Hepatocyte (in vitro differentiated cells): ENCODE data around the gene CACNA1C.

Experiments used
- EZH2 ChIP-seq: fragments of 200-600 bp; sonication (generic); IDR thresholded peaks from 2 replicates; pipeline ENCODE4 v1.6.1; 2016; ENCODE audit warnings: antibody characterized with exemption, mild to moderate bottlenecking, borderline replicate concordance
- TF ChIP-seq, protein P1 (sequence below): fragments of 200-600 bp; sonication (generic); IDR thresholded peaks from 2 replicates; pipeline ENCODE4 v1.5.1; 2016; ENCODE audit warnings: antibody characterized with exemption, mild to moderate bottlenecking; ENCODE audit not compliant: poor library complexity

DNA sequence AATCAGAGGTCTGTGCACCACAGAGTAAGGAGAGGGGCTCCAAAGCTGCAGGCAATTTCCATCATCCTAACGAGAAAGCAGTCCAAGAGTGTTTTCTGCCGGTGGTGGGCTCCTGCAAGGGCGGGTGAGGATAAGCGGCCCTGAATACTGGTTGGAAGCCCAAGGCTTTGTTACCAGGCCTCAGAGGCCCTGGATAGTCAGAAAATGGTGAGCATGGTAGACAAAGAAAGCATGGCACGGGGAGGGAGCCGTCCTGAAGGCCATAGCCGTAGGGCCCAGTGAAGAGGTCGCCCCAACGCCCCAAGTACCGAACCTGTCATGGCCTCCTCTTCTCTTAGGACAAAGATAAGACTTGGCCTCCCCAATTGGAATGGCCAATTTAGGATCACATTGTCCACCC, 435.3 kb downstream of the CACNA1C start:
- TF ChIP-seq, protein P1, sequence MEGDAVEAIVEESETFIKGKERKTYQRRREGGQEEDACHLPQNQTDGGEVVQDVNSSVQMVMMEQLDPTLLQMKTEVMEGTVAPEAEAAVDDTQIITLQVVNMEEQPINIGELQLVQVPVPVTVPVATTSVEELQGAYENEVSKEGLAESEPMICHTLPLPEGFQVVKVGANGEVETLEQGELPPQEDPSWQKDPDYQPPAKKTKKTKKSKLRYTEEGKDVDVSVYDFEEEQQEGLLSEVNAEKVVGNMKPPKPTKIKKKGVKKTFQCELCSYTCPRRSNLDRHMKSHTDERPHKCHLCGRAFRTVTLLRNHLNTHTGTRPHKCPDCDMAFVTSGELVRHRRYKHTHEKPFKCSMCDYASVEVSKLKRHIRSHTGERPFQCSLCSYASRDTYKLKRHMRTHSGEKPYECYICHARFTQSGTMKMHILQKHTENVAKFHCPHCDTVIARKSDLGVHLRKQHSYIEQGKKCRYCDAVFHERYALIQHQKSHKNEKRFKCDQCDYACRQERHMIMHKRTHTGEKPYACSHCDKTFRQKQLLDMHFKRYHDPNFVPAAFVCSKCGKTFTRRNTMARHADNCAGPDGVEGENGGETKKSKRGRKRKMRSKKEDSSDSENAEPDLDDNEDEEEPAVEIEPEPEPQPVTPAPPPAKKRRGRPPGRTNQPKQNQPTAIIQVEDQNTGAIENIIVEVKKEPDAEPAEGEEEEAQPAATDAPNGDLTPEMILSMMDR, result no peak
- no peak for TF ChIP-seq EZH2
